Transverse colon (tissue), 4 donors: ENCODE results near the gene POMT1. TPM values are rescaled to one million over a fixed set of nuclear protein-coding genes. Genes with fewer than 3 reads are reported as not detected.

Experiments used
- DNase-seq: peaks from one replicate; pipeline ENCODE4 v3.0.0-alpha.2; 2019
- H3K27ac ChIP-seq, 4 donors: fragments of 200-600 bp; sonication (generic); 2 replicates each; pipeline ENCODE4 v1.5.1; 2016 to 2018; ENCODE audit warnings: inconsistent platforms in 4 of 4
- H3K27me3 ChIP-seq: fragments of 200-600 bp; sonication (generic); 2 replicates; pipeline ENCODE4 v1.5.1; 2017; ENCODE audit warnings: inconsistent platforms
- H3K36me3 ChIP-seq, 4 donors: fragments of 200-600 bp; sonication (generic); 2 replicates each; pipeline ENCODE4 v1.5.1; 2017 to 2019; ENCODE audit warnings: inconsistent platforms in 4 of 4
- H3K4me1 ChIP-seq, 4 donors: fragments of 200-600 bp; sonication (generic); 2 replicates each; pipeline ENCODE4 v1.5.1; 2017 to 2020; ENCODE audit warnings: inconsistent platforms in 4 of 4
- H3K4me3 ChIP-seq, 4 donors: fragments of 200-600 bp; sonication (generic); 1 replicate in 1 of 4; 2 replicates in 3 of 4; pipeline versions ENCODE4 v1.5.1 to v1.6.1; 2017 to 2019; ENCODE audit warnings: inconsistent platforms in 4 of 4
- H3K9me3 ChIP-seq, 2 donors: fragments of 200-600 bp; sonication (generic); 2 replicates each; pipeline ENCODE4 v1.5.1; 2017 to 2019; ENCODE audit warnings: inconsistent platforms in 2 of 2
- CTCF ChIP-seq, 5 experiments: fragments of 200-600 bp in 3 of 5; fragments of 450-650 bp in 2 of 5; sonication (generic) in 3 of 5; IDR thresholded peaks; 1 replicate in 2 of 5; 2 replicates in 3 of 5; pipeline ENCODE4 v1.5.1; 2016 to 2017; ENCODE audit warnings: antibody characterized with exemption in 5 of 5, inconsistent platforms in 3 of 5, mild to moderate bottlenecking in 2 of 5, moderate library complexity in 1 of 5
- EP300 ChIP-seq: sonication (generic); formaldehyde crosslinking; IDR thresholded peaks from one replicate; pipeline ENCODE4 v1.6.1; 2017; ENCODE audit warnings: antibody characterized with exemption, low read depth
- POLR2A ChIP-seq: fragments of 450-650 bp; IDR thresholded peaks from one replicate; pipeline ENCODE4 v1.6.1; 2016; ENCODE audit warnings: antibody characterized with exemption, mild to moderate bottlenecking, moderate library complexity
- POLR2AphosphoS5 ChIP-seq, 3 donors: sonication (generic); formaldehyde crosslinking; IDR thresholded peaks; one replicate each; pipeline ENCODE4 v1.6.1; 2016; ENCODE audit warnings: antibody characterized with exemption in 3 of 3
- WGBS, 2 donors: methylation state at CpG; one replicate each; pipeline ENCODE4 v1.1.5; 2018; ENCODE audit warnings: low coverage in 1 of 2; 5-methylcytosine and 5-hydroxymethylcytosine counted together
- in situ Hi-C, 4 donors: fragments of 200-750 bp; cut with MboI; loops; one replicate each; pipeline versions ENCODE4 v1.15.0 to v1.15.1; 2017; ENCODE audit warnings: low sequenced_read_pairs in 3 of 4, low pct_ligation_motif_present in 1 of 4, low pct_unique_long_range_greater_than_20kb in 1 of 4
- intact Hi-C: fragments of 100-400 bp; cut with DNase I; formaldehyde crosslinking; loops from one replicate; pipeline ENCODE4 v1.15.1; 2023; ENCODE audit warnings: low total_unique reads
- total RNA-seq, 4 donors: library from RNA; depleted of rRNA; stranded (reverse); fragments of >200 nt; gene quantifications; one replicate each; pipeline ENCODE4 v1.1.0, GENCODE V29; 2016

Gene POMT1
- total RNA-seq, 4 donors from 2014 or later: 37.5 to 178 (median 69.5) TPM

DNA sequence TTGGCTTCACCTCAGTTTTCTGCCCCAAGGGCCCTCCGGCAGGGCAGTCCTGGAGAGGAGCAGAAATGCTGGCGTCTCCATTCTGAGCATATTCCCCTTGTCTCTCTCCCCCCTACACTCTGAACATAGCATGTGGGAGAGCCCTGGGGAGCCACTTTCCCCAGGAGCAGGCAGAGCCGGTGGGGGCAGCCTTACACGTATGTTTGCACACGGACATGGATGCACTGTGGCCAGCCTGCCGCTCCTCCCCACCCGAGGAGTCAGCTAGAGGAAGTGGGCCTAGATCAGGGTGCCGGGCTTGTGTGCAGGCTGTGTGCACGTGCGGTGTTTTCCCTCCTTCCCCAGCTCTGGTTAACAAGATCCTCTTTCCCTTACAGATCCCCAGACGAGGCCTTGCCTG, 25.4 kb upstream of the POMT1 start:
- H3K27me3 ChIP-seq: no peaks in the 10 kb centered on the region
- no peak overlapping the region for H3K27ac ChIP-seq
- H3K36me3 ChIP-seq: peaks cover 0 to 81% (median 25%) of the 10 kb centered on the region in 4 donors
- no peak overlapping the region for H3K4me3 ChIP-seq
- no peaks in the 10 kb centered on the region for H3K4me1 ChIP-seq
- no peak for DNase-seq
- intact Hi-C loops: loop anchor here (10.0 kb wide), 1 partner anchor 133 kb away; no protein-coding TSS in a partner anchor
- in situ Hi-C loops: loop anchor here in 2 of 4 donors (25.0 kb wide), 2 partner anchors 115 to 260 kb away; partner anchors contain the start of gene RAPGEF1 (in 1 of the 2)
- H3K9me3 ChIP-seq: no peaks in the 10 kb centered on the region
- TF ChIP-seq POLR2AphosphoS5 (IDR thresholded peaks at IDR 0.05) (no peak), CTCF (IDR thresholded peaks at IDR 0.05) (no peak), EP300 (no peak), POLR2A (no peak)
- 84% methylated on average over 11 of the region's 11 CpGs; no CpG with 5 or more reads in 1 of the 2 donors for WGBS, 2 donors

DNA sequence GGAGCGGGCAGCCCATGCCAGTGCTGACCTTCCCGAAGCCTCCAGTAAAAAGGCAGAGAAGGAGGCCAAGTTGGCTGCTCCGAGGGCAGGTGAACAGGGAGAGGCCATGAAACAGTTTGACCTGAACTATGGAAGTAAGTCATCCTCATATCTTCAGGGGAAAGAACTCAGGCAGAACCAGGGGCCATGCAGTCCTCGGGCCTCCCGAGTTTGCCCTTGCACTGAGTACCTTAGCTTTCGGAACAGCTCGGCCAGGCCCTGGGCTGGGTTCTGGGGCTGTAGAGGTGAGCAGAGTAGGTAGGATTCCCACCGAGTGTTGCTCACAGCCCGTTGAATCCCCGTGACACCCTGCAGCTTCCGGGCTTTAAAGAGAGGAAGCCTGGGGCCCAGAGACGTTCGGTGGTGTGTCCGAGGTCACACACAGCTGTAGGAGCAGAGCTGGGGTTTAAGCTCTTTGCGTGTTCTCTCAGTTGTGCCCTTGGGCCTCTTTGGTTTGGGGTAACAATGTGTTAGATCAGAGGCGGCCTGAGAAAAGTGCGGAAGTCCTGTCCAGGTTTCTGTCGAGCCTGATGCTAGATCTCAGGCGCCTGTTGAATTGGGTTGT, 24.8 kb upstream of the POMT1 start:
- intact Hi-C loops: loop anchor here (10.0 kb wide), 1 partner anchor 133 kb away; no protein-coding TSS in a partner anchor

GRCh38 chr9:131478421-131478868, 24.3 kb upstream of the POMT1 start:
- H3K9me3 ChIP-seq: no peaks in the 10 kb centered on the region
- DNase-seq: peak; percentile 44
- TF ChIP-seq CTCF (IDR thresholded peaks at IDR 0.05) (peak; percentile 50 to 63 (median 57)), EP300 (no peak), POLR2A (no peak), POLR2AphosphoS5 (IDR thresholded peaks at IDR 0.05) (no peak)
- no peaks in the 10 kb centered on the region for H3K4me1 ChIP-seq
- H3K4me3 ChIP-seq: no peak overlapping the region
- H3K27ac ChIP-seq: no peak overlapping the region
- intact Hi-C loops: loop anchor here (10.0 kb wide), 1 partner anchor 134 kb away; no protein-coding TSS in a partner anchor
- WGBS, 2 donors: 66% methylated on average over 12 of the region's 12 CpGs; no CpG with 5 or more reads in 1 of the 2 donors
- H3K27me3 ChIP-seq: no peaks in the 10 kb centered on the region
- in situ Hi-C loops: loop anchor here in 2 of 4 donors (25.0 kb wide), 2 partner anchors 116 to 259 kb away; partner anchors contain the start of gene RAPGEF1 (in 1 of the 2)
- peaks cover 0 to 81% (median 24%) of the 10 kb centered on the region in 4 donors for H3K36me3 ChIP-seq

More for the DNA sequence above, 24.8 kb upstream of the POMT1 start:
- no peaks in the 10 kb centered on the region for H3K9me3 ChIP-seq
- 73 to 90% methylated on average over 3 to 14 of the region's 19 CpGs for WGBS, 2 donors
- no peaks in the 10 kb centered on the region for H3K4me1 ChIP-seq
- no peak for DNase-seq
- no peak overlapping the region for H3K27ac ChIP-seq
- H3K36me3 ChIP-seq: peaks cover 0 to 81% (median 24%) of the 10 kb centered on the region in 4 donors
- TF ChIP-seq CTCF (IDR thresholded peaks at IDR 0.05): no peak
- in situ Hi-C loops: loop anchor here in 2 of 4 donors (25.0 kb wide), 2 partner anchors 116 to 259 kb away; partner anchors contain the start of gene RAPGEF1 (in 1 of the 2)
- H3K27me3 ChIP-seq: no peaks in the 10 kb centered on the region
- H3K4me3 ChIP-seq: no peak overlapping the region

GRCh38 chr9:131478911-131479310, 23.8 kb upstream of the POMT1 start:
- WGBS, 2 donors: 93% methylated on average over 10 of the region's 10 CpGs; no CpG with 5 or more reads in 1 of the 2 donors
- H3K36me3 ChIP-seq: peaks cover 0 to 81% (median 24%) of the 10 kb centered on the region in 4 donors
- no peak for DNase-seq
- intact Hi-C loops: loop anchor here (10.0 kb wide), 1 partner anchor 134 kb away; no protein-coding TSS in a partner anchor
- no peaks in the 10 kb centered on the region for H3K4me1 ChIP-seq
- TF ChIP-seq EP300 (no peak), CTCF (IDR thresholded peaks at IDR 0.05) (no peak), POLR2AphosphoS5 (IDR thresholded peaks at IDR 0.05) (no peak), POLR2A (no peak)
- in situ Hi-C loops: loop anchor here in 2 of 4 donors (25.0 kb wide), 2 partner anchors 117 to 258 kb away; partner anchors contain the start of gene RAPGEF1 (in 1 of the 2)
- no peaks in the 10 kb centered on the region for H3K9me3 ChIP-seq
- H3K27ac ChIP-seq: no peak overlapping the region
- no peaks in the 10 kb centered on the region for H3K27me3 ChIP-seq
- H3K4me3 ChIP-seq: no peak overlapping the region
